T-helper 2 cell treated with Interferon-gamma antibody and Interleukin-4, amounts not matched to agents 100 ng/mL and 5 ng/mL, for 36 hours (primary cell): ENCODE measurements around the gene AJM1. TPM values are rescaled to one million over a fixed set of nuclear protein-coding genes. Genes with fewer than 3 reads are reported as not detected.

ENCODE experiments used
- total RNA-seq: library from RNA; stranded (reverse); gene quantifications from 2 replicates; pipeline ENCODE4 v1.2.3, GENCODE V29; 2022

AJM1 gene
- total RNA-seq, 1 donor from 2014 or later: 4.0 TPM

Other genes starting within 250 kb of the AJM1 start
- 0.66 and 0.80 TPM in 2 replicates for gene EGFL7, start 179.6 kb upstream of the AJM1 start, total RNA-seq
- 33.1 and 35.4 TPM in 2 replicates for gene AGPAT2, start 155.0 kb upstream of the AJM1 start, total RNA-seq
- 1.1 and 1.3 TPM in 2 replicates for gene DIPK1B, start 129.9 kb upstream of the AJM1 start, total RNA-seq
- 0.34 TPM in 1 of 2 replicates, not detected in the other for gene LCN10, start 99.5 kb upstream of the AJM1 start, total RNA-seq
- gene LCN6, start 94.0 kb upstream of the AJM1 start, total RNA-seq: not detected in 2 replicates
- gene LCN8, start 84.2 kb upstream of the AJM1 start, total RNA-seq: not detected in 2 replicates
- not detected in 2 replicates for gene LCN15, start 78.0 kb upstream of the AJM1 start, total RNA-seq
- gene TMEM141, start 51.1 kb upstream of the AJM1 start, total RNA-seq: 34.7 and 36.9 TPM in 2 replicates
- gene CCDC183, start 46.1 kb upstream of the AJM1 start, total RNA-seq: 0.20 and 0.55 TPM in 2 replicates
- 115 and 116 TPM in 2 replicates for gene RABL6, start 34.5 kb upstream of the AJM1 start, total RNA-seq
- 109 and 111 TPM in 2 replicates for gene PHPT1, start 6.9 kb downstream of the AJM1 start, total RNA-seq
- gene MAMDC4, start 9.9 kb downstream of the AJM1 start, total RNA-seq: 15.4 and 18.3 TPM in 2 replicates
- gene EDF1, start 23.8 kb downstream of the AJM1 start, total RNA-seq: 308 and 309 TPM in 2 replicates
- gene TRAF2, start 44.0 kb downstream of the AJM1 start, total RNA-seq: 49.0 TPM in 2 replicates
- 104 and 109 TPM in 2 replicates for gene FBXW5, start 102.3 kb downstream of the AJM1 start, total RNA-seq
- gene C8G, start 102.8 kb downstream of the AJM1 start, total RNA-seq: 2.3 and 4.1 TPM in 2 replicates
- gene LCN12, start 109.8 kb downstream of the AJM1 start, total RNA-seq: 2.3 and 2.8 TPM in 2 replicates
- gene PTGDS, start 135.0 kb downstream of the AJM1 start, total RNA-seq: 6.5 and 6.7 TPM in 2 replicates
- gene LCNL1, start 140.5 kb downstream of the AJM1 start, total RNA-seq: 0.16 and 0.20 TPM in 2 replicates
- 71.4 and 74.5 TPM in 2 replicates for gene PAXX, start 149.9 kb downstream of the AJM1 start, total RNA-seq
- gene CLIC3, start 154.1 kb downstream of the AJM1 start, total RNA-seq: 0.91 TPM in 2 replicates
- 27.8 and 30.6 TPM in 2 replicates for gene ABCA2, start 185.8 kb downstream of the AJM1 start, total RNA-seq
- 0.41 and 0.84 TPM in 2 replicates for gene FUT7, start 189.6 kb downstream of the AJM1 start, total RNA-seq
- gene NPDC1, start 203.7 kb downstream of the AJM1 start, total RNA-seq: 15.5 and 17.0 TPM in 2 replicates
- gene ENTPD2, start 211.6 kb downstream of the AJM1 start, total RNA-seq: not detected in 2 replicates
- gene SAPCD2, start 228.1 kb downstream of the AJM1 start, total RNA-seq: 32.9 TPM in 2 replicates
- gene UAP1L1, start 235.0 kb downstream of the AJM1 start, total RNA-seq: 14.8 and 15.4 TPM in 2 replicates
- 48.7 and 55.1 TPM in 2 replicates for gene MAN1B1, start 244.5 kb downstream of the AJM1 start, total RNA-seq